GM18907 (cell line): ENCODE data around the gene TFPI.

Source experiments
- ATAC-seq: cut with Tn5 transposase; IDR thresholded peaks from one replicate; pipeline ENCODE4 v1.9.1; 2021; ENCODE audit warnings: mild to moderate bottlenecking, moderate library complexity; ENCODE audit not compliant: unreplicated experiment

Gene TFPI

GRCh38 chr2:187470698-187471097 lies 83.5 kb downstream of the TFPI start:
- ATAC-seq = no peak

- ATAC-seq = no peak
Measured at GRCh38 chr2:187469538-187469937, 84.7 kb downstream of the TFPI start.

- no peak for ATAC-seq
Measured at GRCh38 chr2:187468262-187468661, 86.0 kb downstream of the TFPI start.

- no peak for ATAC-seq
Measured at GRCh38 chr2:187466129-187466792, 88.0 kb downstream of the TFPI start.

- no peak for ATAC-seq
Measured at GRCh38 chr2:187462839-187463238, 91.4 kb downstream of the TFPI start.

- ATAC-seq = no peak
Measured at GRCh38 chr2:187461294-187462261, 92.7 kb downstream of the TFPI start.

GRCh38 chr2:187459256-187459655 lies 95.0 kb downstream of the TFPI start:
- no peak for ATAC-seq

GRCh38 chr2:187453078-187453641 lies 101.1 kb downstream of the TFPI start:
- ATAC-seq = no peak

GRCh38 chr2:187451510-187451909 lies 102.7 kb downstream of the TFPI start:
- no peak for ATAC-seq

GRCh38 chr2:187447336-187447735 lies 106.9 kb downstream of the TFPI start:
- ATAC-seq = peak; percentile 12

GRCh38 chr2:187446711-187447110 lies 107.5 kb downstream of the TFPI start:
- no peak for ATAC-seq

GRCh38 chr2:187445051-187445450 lies 109.2 kb downstream of the TFPI start:
- no peak for ATAC-seq

GRCh38 chr2:187442778-187443177 lies 111.5 kb downstream of the TFPI start:
- ATAC-seq = no peak

- no peak for ATAC-seq
Measured at GRCh38 chr2:187442378-187442777, 111.9 kb downstream of the TFPI start.

GRCh38 chr2:187440101-187440675 lies 114.0 kb downstream of the TFPI start:
- no peak for ATAC-seq

GRCh38 chr2:187438455-187438854 lies 115.8 kb downstream of the TFPI start:
- no peak for ATAC-seq

- no peak for ATAC-seq
Measured at GRCh38 chr2:187435756-187436155, 118.5 kb downstream of the TFPI start.

- no peak for ATAC-seq
Measured at GRCh38 chr2:187435078-187435477, 119.2 kb downstream of the TFPI start.

- no peak for ATAC-seq
Measured at GRCh38 chr2:187434342-187434785, 119.9 kb downstream of the TFPI start.

- no peak for ATAC-seq
Measured at GRCh38 chr2:187431911-187432310, 122.3 kb downstream of the TFPI start.

GRCh38 chr2:187429989-187430388 lies 124.2 kb downstream of the TFPI start:
- ATAC-seq = no peak
